K562 (cell line): ENCODE measurements around the gene ITPA. TPM values are rescaled to one million over a fixed set of nuclear protein-coding genes. Genes with fewer than 3 reads are reported as not detected.
A peak's percentile ranks its signal among the peaks of the same experiment; 100 is the strongest.

Source experiments
- ATAC-seq: fragments of 200-7000 bp; cut with Tn5 transposase; 3 replicates; pipeline ENCODE4 v1.9.1; 2020; ENCODE audit warnings: moderate library complexity
- BruUV-seq: library from RNA; stranded (reverse); fragments of 400-500 nt; replicated peaks from 2 replicates; lab custom pipeline; 2021; lab: Mats Ljungman, UMichigan
- CTCF ChIA-PET: fragments of 300-600 bp; formaldehyde crosslinking; extraction: SDS; loops from one replicate; lab custom pipeline; 2021; ENCODE audit warnings: low intra/inter-chr PET ratio; lab: Yijun Ruan, JAX
- POLR2A ChIA-PET: fragments of 300-600, 350-650 bp; sonication (Branson Sonifier 250); formaldehyde crosslinking; extraction: SDS; loops from one replicate; lab custom pipeline; 2021; ENCODE audit warnings: antibody characterized with exemption, inconsistent platforms; lab: Yijun Ruan, JAX
- DNase-seq, 4 experiments: peaks; one replicate each; pipeline versions ENCODE4 v3.0.0 to v3.0.0-alpha.2; 2011 to 2018; ENCODE audit warnings: low spot score in 3 of 4, mixed read lengths in 3 of 4; ENCODE audit errors: extremely low read depth in 1 of 4
- FAIRE-seq: peaks from 2 replicates; lab custom pipeline; 2011; peaks lifted over from hg19 to GRCh38; lab: Jason Lieb, UNC
- H2AFZ ChIP-seq: 2 replicates; pipeline ENCODE4 v1.6.0; 2011; ENCODE audit warnings: low read depth, low read length, control low read depth, inconsistent platforms
- H3K27ac ChIP-seq: fragments of 200-600 bp; 3 replicates; pipeline ENCODE4 v1.8.0; 2011; ENCODE audit warnings: low read depth, mild to moderate bottlenecking, control low read depth, inconsistent platforms, low read length, moderate library complexity, mixed read lengths; ENCODE audit errors: extremely low read depth
- H3K27me3 ChIP-seq, 2 experiments: fragments of 300-600 bp in 1 of 2; 2 replicates in 1 of 2; 3 replicates in 1 of 2; pipeline versions ENCODE4 v1.6.0 to v1.8.0; 2011; ENCODE audit warnings: inconsistent platforms in 2 of 2, low read length in 2 of 2, mild to moderate bottlenecking in 1 of 2, mixed read lengths in 1 of 2, moderate library complexity in 1 of 2; ENCODE audit not compliant: control insufficient read depth in 2 of 2, insufficient read depth in 2 of 2
- H3K36me3 ChIP-seq: fragments of 300-600 bp; 3 replicates; pipeline ENCODE4 v1.8.0; 2011; ENCODE audit warnings: mild to moderate bottlenecking, low read length, inconsistent platforms; ENCODE audit not compliant: control insufficient read depth, insufficient read depth
- H3K4me1 ChIP-seq, 2 experiments: fragments of 200-600 bp in 1 of 2; replicated peaks in 1 of 2; 2 replicates in 1 of 2; 3 replicates in 1 of 2; pipeline versions ENCODE4 v1.5.1 to v1.8.0; 2011; ENCODE audit warnings: inconsistent platforms in 2 of 2, low read length in 2 of 2, mild to moderate bottlenecking in 1 of 2, mixed read lengths in 1 of 2, moderate library complexity in 1 of 2; ENCODE audit not compliant: control insufficient read depth in 2 of 2, insufficient read depth in 2 of 2
- H3K4me2 ChIP-seq: 2 replicates; pipeline ENCODE4 v1.6.1; 2011; ENCODE audit warnings: low read length, control low read depth, inconsistent platforms, mixed read lengths; ENCODE audit not compliant: insufficient read depth
- H3K4me3 ChIP-seq: fragments of 200-600 bp; sonication (generic), shearing (Covaris generic); 2 replicates; pipeline ENCODE4 v1.5.1; 2016; ENCODE audit warnings: control low read depth, inconsistent platforms
- H3K79me2 ChIP-seq: fragments of 200-600 bp; 3 replicates; pipeline ENCODE4 v1.8.0; 2011; ENCODE audit warnings: low read length, inconsistent platforms; ENCODE audit not compliant: control insufficient read depth, insufficient read depth
- H3K9ac ChIP-seq, 2 experiments: 2 replicates each; pipeline versions ENCODE4 v1.6.0 to v1.6.1; 2011; ENCODE audit warnings: low read depth in 2 of 2, low read length in 2 of 2, control low read depth in 1 of 2, inconsistent platforms in 1 of 2, mild to moderate bottlenecking in 1 of 2, mixed read lengths in 1 of 2; ENCODE audit not compliant: insufficient read depth in 1 of 2
- H3K9me1 ChIP-seq: one replicate; pipeline ENCODE4 v1.6.0; 2011; ENCODE audit warnings: inconsistent platforms, mild to moderate bottlenecking, low read length, moderate library complexity; ENCODE audit not compliant: control insufficient read depth, insufficient read depth
- H3K9me3 ChIP-seq: replicated peaks from 2 replicates; pipeline ENCODE4 v1.5.1; 2011; ENCODE audit warnings: low read depth, low read length, inconsistent platforms; ENCODE audit not compliant: control insufficient read depth, insufficient read depth
- H4K20me1 ChIP-seq: replicated peaks from 2 replicates; pipeline ENCODE4 v1.6.1; 2011; ENCODE audit warnings: low read length, inconsistent platforms, mixed read lengths; ENCODE audit not compliant: control insufficient read depth, insufficient read depth
- KAT7 ChIP-seq: sonication (generic); formaldehyde crosslinking; IDR thresholded peaks from 2 replicates; pipeline ENCODE4 v1.8.0; 2022; ENCODE audit warnings: missing genetic modification reagents, mild to moderate bottlenecking, borderline replicate concordance
- NR2C2 ChIP-seq, 2 experiments: fragments of 200-800 bp in 1 of 2; sonication (Bioruptor generic) in 1 of 2; sonication (generic) in 1 of 2; formaldehyde crosslinking in 1 of 2; IDR thresholded peaks; 2 replicates each; pipeline versions ENCODE4 v1.6.1 to v1.8.0; 2016 to 2022; ENCODE audit warnings: mild to moderate bottlenecking in 1 of 2, missing compliant biosample characterization in 1 of 2, missing genetic modification characterization in 1 of 2, missing genetic modification reagents in 1 of 2
- TCF7L2 ChIP-seq: fragments of 150-350 bp; IDR thresholded peaks from 2 replicates; pipeline ENCODE4 v1.6.1; 2016; ENCODE audit warnings: low read depth, mild to moderate bottlenecking, low read length, moderate library complexity
- USF1 ChIP-seq: sonication (generic); formaldehyde crosslinking; IDR thresholded peaks from 2 replicates; pipeline ENCODE4 v1.9.0; 2022; ENCODE audit warnings: mild to moderate bottlenecking, missing genetic modification reagents
- ZBTB40 ChIP-seq, 2 experiments: fragments of 450-650 bp in 1 of 2; sonication (generic) in 1 of 2; formaldehyde crosslinking in 1 of 2; IDR thresholded peaks; 2 replicates each; pipeline versions ENCODE4 v1.7.1 to v1.9.0; 2016 to 2022; ENCODE audit warnings: inconsistent platforms in 1 of 2, mild to moderate bottlenecking in 1 of 2, missing genetic modification reagents in 1 of 2
- ZC3H4 ChIP-seq: sonication (generic); formaldehyde crosslinking; IDR thresholded peaks from 2 replicates; pipeline ENCODE4 v1.9.0; 2021; ENCODE audit warnings: missing genetic modification reagents, borderline replicate concordance
- WGBS: fragments of 100-300 bp; shearing (Covaris generic); methylation state at CpG from one replicate; pipeline ENCODE4 v1.1.6; 2016; ENCODE audit warnings: low coverage, mixed read lengths; ENCODE audit not compliant: insufficient coverage; ENCODE audit errors: missing lambda C conversion rate; 5-methylcytosine and 5-hydroxymethylcytosine counted together
- in situ Hi-C: fragments of 300-500 bp; cut with MboI; formaldehyde crosslinking; loops from 4 replicates; pipeline ENCODE4 v1.15.0; 2018; ENCODE audit warnings: inconsistent platforms, mixed read lengths
- intact Hi-C: fragments of 100-400 bp; cut with micrococcal nuclease; formaldehyde crosslinking; loops from 2 replicates; pipeline ENCODE4 v1.14.2; 2022
- polyA plus RNA-seq, 8 experiments: library from polyadenylated mRNA; depleted of rRNA in 4 of 8; stranded (reverse) in 5 of 8; unstranded in 3 of 8; fragments of >200 nt; fragmentation: Nextera tagmentation in 2 of 8; fragmentation: Illumina TruSeq in 1 of 8; extraction: Ambion mirVana in 2 of 8; extraction: Trizol in 1 of 8; gene quantifications; 2 replicates each; pipeline versions ENCODE4 v1.2.1 to v1.2.3, GENCODE V29; 2011 to 2014; ENCODE audit warnings: inconsistent platforms in 1 of 8, missing spikeins in 1 of 8
- total RNA-seq, 7 experiments: library from RNA; depleted of rRNA in 6 of 7; stranded (reverse); fragments of >200 nt in 6 of 7; fragmentation: Illumina TruSeq in 2 of 7; extraction: Trizol in 2 of 7; gene quantifications; 2 replicates each; pipeline versions ENCODE4 v1.2.1 to v1.2.3, GENCODE V29; 2011 to 2021; ENCODE audit warnings: low replicate concordance in 1 of 7

Gene ITPA
- total and polyA plus RNA-seq, 9 of the 15 experiments (the other 6 are each of a cell fraction or from before 2014, with no cell fraction given) = 5.0 to 79.7 (median 36.7) TPM

GRCh38 chr20:3172126-3172932 lies 37.0 kb upstream of the ITPA start:
- ChIA-PET CTCF (no interaction called here), POLR2A (interaction anchor here (0.9 to 1.5 kb wide), 4 partner anchors 11 to 37 kb away, joined by 3 to 6 read pairs (median 3); partner anchors contain the start of gene ITPA)
- intact Hi-C loops = no loop called here
- no peaks in the 10 kb centered on the region for H3K9me3 ChIP-seq
- H3K27me3 ChIP-seq = no peaks in the 10 kb centered on the region
- peak overlapping the region; percentile 69 to 94; a peak in 3 of 4 replicates for H3K9ac ChIP-seq
- H3K79me2 ChIP-seq = peaks cover 11% of the 10 kb centered on the region; the same call in 2 of the 3 replicates
- no peaks in the 10 kb centered on the region for H3K36me3 ChIP-seq
- peaks cover 0 to 29% of the 10 kb centered on the region in 2 experiments; a peak in 3 of 5 replicates for H3K4me1 ChIP-seq
- H3K4me2 ChIP-seq = peak overlapping the region; percentile 88
- no peaks in the 10 kb centered on the region for H4K20me1 ChIP-seq
- no peak overlapping the region for H3K27ac ChIP-seq
- DNase-seq = no peak
- 17% methylated on average over 3 of the region's 5 CpGs for WGBS
- BruUV-seq = TSS peak; percentile 46
- no peak for ATAC-seq
- in situ Hi-C loops = no loop called here
- no peaks in the 10 kb centered on the region for H3K9me1 ChIP-seq
- 0 out of 2 replicates have a peak overlapping the region, but pooled peaks have one; percentile 95 for H2AFZ ChIP-seq
- no peak for FAIRE-seq
- H3K4me3 ChIP-seq = peak overlapping the region; percentile 91
- TF ChIP-seq ZC3H4 (CRISPR knock-in tag) (0 out of 2 replicates have a peak, but pooled peaks have one; percentile 47), TCF7L2 (no peak), USF1 (CRISPR knock-in tag) (0 out of 2 replicates have a peak, but pooled peaks have one; percentile 4), NR2C2 (CRISPR knock-in tag; IDR thresholded peaks at IDR 0.05) (0 out of 2 replicates have a peak, but pooled peaks have one; percentile 25), NR2C2 (tag; IDR thresholded peaks at IDR 0.05) (no peak), KAT7 (CRISPR knock-in tag) (no peak), ZBTB40 (IDR thresholded peaks at IDR 0.05) (no peak), ZBTB40 (CRISPR knock-in tag; IDR thresholded peaks at IDR 0.05) (0 out of 2 replicates have a peak, but pooled peaks have one; percentile 16)
